Stimulated activated CD4-positive, alpha-beta T cell treated with anti-CD3 and anti-CD28 coated beads, Interleukin-1b, Interleukin-23, amount 100 ng/mL, for 1 hour (primary cell): ENCODE measurements around the gene NFE2L3.
"Not testable (repeated sequence)": the region's sequence is repeated elsewhere in the genome, so short reads cannot be mapped to it uniquely, and the experiment has no call there.

Source experiments
- DNase-seq, 2 donors: peaks; one replicate each; pipeline ENCODE4 v3.0.0-alpha.2; 2020; ENCODE audit warnings: low read depth in 2 of 2

NFE2L3 gene

GRCh38 chr7:26186364-26187311 lies 34.6 kb downstream of the NFE2L3 start:
- no peak for DNase-seq

GRCh38 chr7:26187380-26188205 lies 35.6 kb downstream of the NFE2L3 start:
- no peak for DNase-seq

- no peak for DNase-seq
These were observed 36.4 kb downstream of the NFE2L3 start for GRCh38 chr7:26188206-26188956.

GRCh38 chr7:26188957-26189541 lies 37.1 kb downstream of the NFE2L3 start:
- DNase-seq, result no peak

GRCh38 chr7:26189697-26190096 lies 37.7 kb downstream of the NFE2L3 start:
- DNase-seq, result no peak

GRCh38 chr7:26190417-26190869 lies 38.4 kb downstream of the NFE2L3 start:
- DNase-seq, result no peak

GRCh38 chr7:26191233-26191973 lies 39.4 kb downstream of the NFE2L3 start:
- no peak for DNase-seq

- no peak for DNase-seq
These were observed 40.0 kb downstream of the NFE2L3 start for GRCh38 chr7:26191974-26192479.

GRCh38 chr7:26192485-26193087 lies 40.6 kb downstream of the NFE2L3 start:
- no peak for DNase-seq

GRCh38 chr7:26193432-26194207 lies 41.6 kb downstream of the NFE2L3 start:
- DNase-seq, result no peak

GRCh38 chr7:26194764-26195163 lies 42.8 kb downstream of the NFE2L3 start:
- not testable (repeated sequence) for DNase-seq

GRCh38 chr7:26195182-26195581 lies 43.2 kb downstream of the NFE2L3 start:
- DNase-seq, result no peak

- no peak for DNase-seq
These were observed 44.1 kb downstream of the NFE2L3 start for GRCh38 chr7:26195867-26196657.

- DNase-seq, result no peak
These were observed 45.4 kb downstream of the NFE2L3 start for GRCh38 chr7:26197153-26198115.

GRCh38 chr7:26198133-26198780 lies 46.3 kb downstream of the NFE2L3 start:
- no peak for DNase-seq

GRCh38 chr7:26198781-26199169 lies 46.8 kb downstream of the NFE2L3 start:
- DNase-seq, result no peak
